Esophagus squamous epithelium (tissue), 4 donors: Measurements from ENCODE around the gene CCNB1.

Experiments
- CTCF ChIP-seq, 6 experiments: fragments of 450-650 bp in 4 of 6; fragments of 200-600 bp in 2 of 6; sonication (generic) in 2 of 6; IDR thresholded peaks; one replicate each; pipeline ENCODE4 v1.5.1; 2016 to 2019; ENCODE audit warnings: antibody characterized with exemption in 6 of 6, mild to moderate bottlenecking in 4 of 6, moderate library complexity in 4 of 6
- POLR2A ChIP-seq, 4 donors: fragments of 450-650 bp; IDR thresholded peaks; one replicate each; pipeline ENCODE4 v1.6.1; 2017; ENCODE audit warnings: antibody characterized with exemption in 4 of 4, mild to moderate bottlenecking in 4 of 4, moderate library complexity in 3 of 4

GRCh38 chr5:69184621-69185020 lies 17.7 kb downstream of the CCNB1 start:
- TF ChIP-seq POLR2A (IDR thresholded peaks at IDR 0.05) (no peak), CTCF (IDR thresholded peaks at IDR 0.05) (no peak)
